SU-DHL-6 (cell line): ENCODE measurements around the gene PFKFB2.

Source experiments
- H2AFZ ChIP-seq: fragments of 200-600 bp; sonication (generic); 2 replicates; pipeline ENCODE4 v1.6.1; 2014; ENCODE audit warnings: low read depth, mild to moderate bottlenecking, moderate library complexity, mixed read lengths, antibody characterized with exemption, low read length; ENCODE audit not compliant: severe bottlenecking
- H3F3A ChIP-seq: fragments of 200-600 bp; shearing (Covaris generic); 2 replicates; pipeline ENCODE4 v1.6.0; 2016; ENCODE audit warnings: antibody characterized with exemption, mild to moderate bottlenecking; ENCODE audit not compliant: insufficient read depth
- H3K27ac ChIP-seq: fragments of 200-600 bp; sonication (generic); 2 replicates; pipeline ENCODE4 v1.5.1; 2016; ENCODE audit warnings: low read depth, mild to moderate bottlenecking, low read length, moderate library complexity, mixed read lengths
- H3K27me3 ChIP-seq: fragments of 200-600 bp; sonication (generic), shearing (Covaris generic); 2 replicates; pipeline ENCODE4 v1.6.0; 2014; ENCODE audit warnings: mild to moderate bottlenecking, low read length
- H3K36me3 ChIP-seq: fragments of 200-600 bp; sonication (generic); 2 replicates; pipeline ENCODE4 v1.6.1; 2014; ENCODE audit warnings: mild to moderate bottlenecking, low read length, mixed read lengths
- H3K4me2 ChIP-seq: fragments of 300-600, 200-600 bp; shearing (Covaris generic), sonication (generic); 2 replicates; pipeline ENCODE4 v1.6.0; 2014; ENCODE audit warnings: low read length, low read depth, mild to moderate bottlenecking; ENCODE audit not compliant: poor library complexity, severe bottlenecking
- H3K4me3 ChIP-seq: fragments of 200-600 bp; sonication (generic); 2 replicates; pipeline ENCODE4 v1.5.1; 2014; ENCODE audit warnings: antibody characterized with exemption, low read length, mild to moderate bottlenecking, mixed read lengths; ENCODE audit not compliant: insufficient read depth, poor library complexity, severe bottlenecking
- H3K79me2 ChIP-seq: fragments of 200-600 bp; sonication (generic); 2 replicates; pipeline ENCODE4 v1.6.1; 2014; ENCODE audit warnings: mild to moderate bottlenecking, low read length, moderate library complexity; ENCODE audit not compliant: insufficient read depth
- H3K9ac ChIP-seq: fragments of 200-600 bp; sonication (generic); 2 replicates; pipeline ENCODE4 v1.7.0; 2014; ENCODE audit warnings: mild to moderate bottlenecking, low read length
- H3K9me2 ChIP-seq: fragments of 200-600 bp; sonication (generic); replicated peaks from 2 replicates; pipeline ENCODE4 v1.6.1; 2014; ENCODE audit warnings: low read length; ENCODE audit not compliant: insufficient read depth
- H3K9me3 ChIP-seq: fragments of 200-600 bp; sonication (generic); 2 replicates; pipeline ENCODE4 v1.6.1; 2014; ENCODE audit warnings: low read length, mixed read lengths; ENCODE audit not compliant: insufficient read depth
- H4K20me1 ChIP-seq: fragments of 200-600 bp; sonication (generic); 2 replicates; pipeline ENCODE4 v1.6.1; 2014; ENCODE audit warnings: low read depth, mild to moderate bottlenecking, antibody characterized with exemption, low read length, moderate library complexity, mixed read lengths
- EZH2phosphoT487 ChIP-seq: fragments of 200-600 bp; sonication (generic), shearing (Covaris generic); conservative IDR thresholded peaks from 2 replicates; pipeline ENCODE4 v1.6.1; 2018; ENCODE audit warnings: mild to moderate bottlenecking, antibody characterized with exemption, low read length, moderate library complexity, mixed read lengths
- TF ChIP-seq, protein P1 (sequence below): fragments of 200-600 bp; sonication (generic); IDR thresholded peaks from one replicate; pipeline ENCODE4 v1.5.1; 2017; ENCODE audit warnings: antibody characterized with exemption, mild to moderate bottlenecking, low read length, moderate library complexity; ENCODE audit not compliant: insufficient read depth, poor library complexity, severe bottlenecking

Gene PFKFB2

DNA sequence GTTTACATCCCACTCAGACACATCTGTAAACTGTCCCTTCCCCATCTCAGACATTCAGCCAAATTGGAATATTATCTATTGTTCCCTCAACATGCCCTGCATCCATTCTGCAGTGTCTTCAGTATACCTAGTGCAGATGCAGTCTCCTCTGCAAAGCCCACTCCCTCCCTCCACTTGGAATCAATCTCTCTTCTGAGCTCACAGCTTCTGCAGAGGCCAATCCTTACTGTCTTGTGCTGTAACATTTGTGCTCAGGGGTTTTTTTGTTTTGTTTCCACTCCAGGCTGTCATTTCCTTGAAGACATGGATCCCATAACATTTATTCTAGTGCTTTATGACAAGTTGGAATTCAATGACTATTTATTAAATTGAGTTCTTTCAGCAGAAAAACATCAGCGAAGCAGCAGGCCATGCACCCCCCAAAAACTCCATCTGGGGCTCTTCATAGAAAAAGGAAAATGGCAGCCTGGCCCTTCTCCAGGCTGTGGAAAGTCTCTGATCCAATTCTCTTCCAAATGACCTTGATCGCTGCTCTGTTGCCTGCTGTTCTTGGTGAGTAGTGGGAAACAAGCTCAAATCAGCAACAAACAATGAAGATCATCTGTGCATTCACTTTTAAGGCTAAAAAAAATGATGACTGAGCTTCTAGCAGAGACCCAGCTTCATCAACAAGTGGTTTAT is 59.7 kb downstream of the PFKFB2 start:
- Histone ChIP-seq H3K9ac (no peak overlapping the region), H3K4me2 (no peak overlapping the region), H3K27me3 (no peaks in the 10 kb centered on the region), H3K79me2 (no peaks in the 10 kb centered on the region), H3K9me3 (no peaks in the 10 kb centered on the region), H4K20me1 (no peaks in the 10 kb centered on the region), H3K9me2 (no peaks in the 10 kb centered on the region), H3K36me3 (no peaks in the 10 kb centered on the region), H3K27ac (no peak overlapping the region), H3F3A (no peaks in the 10 kb centered on the region), H2AFZ (no peak overlapping the region), H3K4me3 (no peak overlapping the region)
- TF ChIP-seq EZH2phosphoT487: no peak
- TF ChIP-seq, protein P1, sequence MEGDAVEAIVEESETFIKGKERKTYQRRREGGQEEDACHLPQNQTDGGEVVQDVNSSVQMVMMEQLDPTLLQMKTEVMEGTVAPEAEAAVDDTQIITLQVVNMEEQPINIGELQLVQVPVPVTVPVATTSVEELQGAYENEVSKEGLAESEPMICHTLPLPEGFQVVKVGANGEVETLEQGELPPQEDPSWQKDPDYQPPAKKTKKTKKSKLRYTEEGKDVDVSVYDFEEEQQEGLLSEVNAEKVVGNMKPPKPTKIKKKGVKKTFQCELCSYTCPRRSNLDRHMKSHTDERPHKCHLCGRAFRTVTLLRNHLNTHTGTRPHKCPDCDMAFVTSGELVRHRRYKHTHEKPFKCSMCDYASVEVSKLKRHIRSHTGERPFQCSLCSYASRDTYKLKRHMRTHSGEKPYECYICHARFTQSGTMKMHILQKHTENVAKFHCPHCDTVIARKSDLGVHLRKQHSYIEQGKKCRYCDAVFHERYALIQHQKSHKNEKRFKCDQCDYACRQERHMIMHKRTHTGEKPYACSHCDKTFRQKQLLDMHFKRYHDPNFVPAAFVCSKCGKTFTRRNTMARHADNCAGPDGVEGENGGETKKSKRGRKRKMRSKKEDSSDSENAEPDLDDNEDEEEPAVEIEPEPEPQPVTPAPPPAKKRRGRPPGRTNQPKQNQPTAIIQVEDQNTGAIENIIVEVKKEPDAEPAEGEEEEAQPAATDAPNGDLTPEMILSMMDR: no peak

DNA sequence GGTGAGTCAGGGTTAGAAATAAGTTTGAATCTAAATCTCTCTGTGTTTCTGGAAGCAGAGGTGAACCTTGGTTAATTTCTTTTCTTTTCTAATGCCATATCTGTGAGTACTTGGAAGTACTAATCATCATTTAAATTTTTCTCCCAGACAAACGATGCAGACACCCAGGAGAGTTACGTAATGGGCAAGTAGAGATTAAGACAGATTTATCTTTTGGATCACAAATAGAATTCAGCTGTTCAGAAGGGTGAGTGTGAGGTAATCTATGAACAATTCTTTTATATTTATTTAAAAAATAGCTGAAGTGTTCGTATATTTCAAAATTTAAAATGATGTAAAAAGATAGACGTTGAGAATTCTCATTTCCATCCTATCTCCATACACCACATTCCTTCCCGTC is 62.2 kb downstream of the PFKFB2 start:
- TF ChIP-seq EZH2phosphoT487: no peak
- TF ChIP-seq, protein P1: no peak

DNA sequence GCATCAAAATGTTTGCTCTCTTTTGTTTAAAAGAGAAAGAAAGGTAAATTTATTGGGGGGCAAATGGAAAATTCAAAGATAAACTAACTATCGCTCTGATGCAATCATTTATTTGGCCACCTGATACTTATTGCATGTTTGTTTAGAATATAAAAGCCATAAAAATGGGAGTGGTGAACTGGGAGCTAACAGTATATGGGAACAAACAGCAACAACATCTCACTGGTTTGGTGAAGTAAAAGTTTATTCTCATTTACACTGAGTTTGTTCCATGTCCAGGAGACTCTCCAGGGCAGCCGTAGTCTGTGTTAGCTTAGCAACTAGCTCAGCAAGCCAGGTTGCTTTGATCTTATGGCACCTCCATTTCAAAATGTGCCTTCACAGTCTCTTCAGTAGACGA is 71.3 kb downstream of the PFKFB2 start:
- H3K4me3 ChIP-seq: no peak overlapping the region
- no peaks in the 10 kb centered on the region for H3K79me2 ChIP-seq
- no peak overlapping the region for H2AFZ ChIP-seq
- H3K27ac ChIP-seq: no peak overlapping the region
- H3K36me3 ChIP-seq: no peaks in the 10 kb centered on the region
- no peaks in the 10 kb centered on the region for H4K20me1 ChIP-seq
- peaks cover 5% of the 10 kb centered on the region; the same call in 1 of the 2 replicates for H3K9me3 ChIP-seq
- no peak overlapping the region for H3K9ac ChIP-seq
- H3K27me3 ChIP-seq: no peaks in the 10 kb centered on the region
- no peaks in the 10 kb centered on the region for H3F3A ChIP-seq
- TF ChIP-seq EZH2phosphoT487: no peak
- TF ChIP-seq, protein P1: no peak
- no peaks in the 10 kb centered on the region for H3K9me2 ChIP-seq
- H3K4me2 ChIP-seq: no peak overlapping the region

More for the DNA sequence above, 62.2 kb downstream of the PFKFB2 start:
- Histone ChIP-seq H3K79me2 (no peaks in the 10 kb centered on the region), H3K9me3 (no peaks in the 10 kb centered on the region), H3K9ac (no peak overlapping the region), H3K27me3 (no peaks in the 10 kb centered on the region), H4K20me1 (no peaks in the 10 kb centered on the region), H2AFZ (no peak overlapping the region), H3K4me3 (no peak overlapping the region), H3F3A (no peaks in the 10 kb centered on the region), H3K4me2 (no peak overlapping the region), H3K27ac (no peak overlapping the region), H3K36me3 (no peaks in the 10 kb centered on the region), H3K9me2 (no peaks in the 10 kb centered on the region)
